ENCODE results near the gene CNTROB. TPM values are rescaled to one million over a fixed set of nuclear protein-coding genes. Genes with fewer than 3 reads are reported as not detected.

The CNTROB gene
- total RNA-seq, 4 donors from 2014 or later = 22.7 to 62.1 (median 31.6) TPM

DNA sequence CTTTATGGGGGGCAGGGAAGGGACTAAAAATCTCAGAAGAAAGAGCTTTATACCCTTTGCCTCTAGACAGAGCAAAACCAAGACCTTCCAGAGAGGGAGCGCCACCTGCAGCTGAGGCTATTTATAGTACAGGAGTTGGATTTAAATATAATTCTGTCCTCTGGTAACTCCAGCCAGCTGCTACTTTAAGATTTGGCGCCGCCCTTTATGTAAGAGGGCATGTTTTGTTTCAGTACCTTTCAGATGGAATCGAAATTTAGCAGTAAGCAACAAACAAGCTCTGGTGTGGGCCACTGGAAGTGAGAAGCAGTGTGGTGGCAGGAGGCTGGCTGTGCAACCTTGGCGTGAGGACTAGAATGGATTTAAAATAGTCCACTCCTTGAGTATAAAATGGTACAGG lies 65.2 kb downstream of the CNTROB start:
- H3K27ac ChIP-seq = no peak overlapping the region
- TF ChIP-seq, protein P1, sequence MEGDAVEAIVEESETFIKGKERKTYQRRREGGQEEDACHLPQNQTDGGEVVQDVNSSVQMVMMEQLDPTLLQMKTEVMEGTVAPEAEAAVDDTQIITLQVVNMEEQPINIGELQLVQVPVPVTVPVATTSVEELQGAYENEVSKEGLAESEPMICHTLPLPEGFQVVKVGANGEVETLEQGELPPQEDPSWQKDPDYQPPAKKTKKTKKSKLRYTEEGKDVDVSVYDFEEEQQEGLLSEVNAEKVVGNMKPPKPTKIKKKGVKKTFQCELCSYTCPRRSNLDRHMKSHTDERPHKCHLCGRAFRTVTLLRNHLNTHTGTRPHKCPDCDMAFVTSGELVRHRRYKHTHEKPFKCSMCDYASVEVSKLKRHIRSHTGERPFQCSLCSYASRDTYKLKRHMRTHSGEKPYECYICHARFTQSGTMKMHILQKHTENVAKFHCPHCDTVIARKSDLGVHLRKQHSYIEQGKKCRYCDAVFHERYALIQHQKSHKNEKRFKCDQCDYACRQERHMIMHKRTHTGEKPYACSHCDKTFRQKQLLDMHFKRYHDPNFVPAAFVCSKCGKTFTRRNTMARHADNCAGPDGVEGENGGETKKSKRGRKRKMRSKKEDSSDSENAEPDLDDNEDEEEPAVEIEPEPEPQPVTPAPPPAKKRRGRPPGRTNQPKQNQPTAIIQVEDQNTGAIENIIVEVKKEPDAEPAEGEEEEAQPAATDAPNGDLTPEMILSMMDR (IDR thresholded peaks at IDR 0.05) = peak in 3 of 5 experiments; percentile 19 to 35 (median 32)
- TF ChIP-seq EP300 (IDR thresholded peaks at IDR 0.05; ENCODE audit: low read depth) = no peak
- in situ Hi-C loops (cut with MboI; ENCODE audit: low pct_ligation_motif_present in 1 of 4, low pct_unique_long_range_greater_than_20kb in 1 of 4, low sequenced_read_pairs in 3 of 4) = loop anchor here in 2 of 4 donors (25.0 kb wide), 1 partner anchor 135 kb away; the partner anchor contains the start of genes CYB5D1 (in 2 of the 2), NAA38 (in 2 of the 2) and TMEM88 (in 2 of the 2)
- WGBS, 2 donors (ENCODE audit: low coverage in 1 of 2) = 11 to 16% methylated on average over 4 to 5 of the region's 5 CpGs
- H3K36me3 ChIP-seq = no peaks in the 10 kb centered on the region
- no peaks in the 10 kb centered on the region for H3K9me3 ChIP-seq
- peaks cover 41% of the 10 kb centered on the region for H3K27me3 ChIP-seq
- H3K4me3 ChIP-seq = no peak overlapping the region
- H3K4me1 ChIP-seq = peaks cover 0 to 4% (median 3%) of the 10 kb centered on the region in 4 donors
- intact Hi-C loops (cut with DNase I; ENCODE audit: low total_unique reads) = no loop called here
- DNase-seq = peak; percentile 67

Small RNA genes within 50 kb of the gene (small RNA-seq; reads per million reads assigned to genes)
- gene SCARNA21 = 0.24 to 2.2 (median 0.65) reads per million in 4 donors

Other genes with a start within 250 kb of the CNTROB start
- gene TP53, start 244.7 kb upstream of the CNTROB start, total RNA-seq = 10 to 100 TPM; 27.9 to 49.7 (median 31.7) TPM
- gene WRAP53, start 243.7 kb upstream of the CNTROB start, total RNA-seq = 10 to 100 TPM in 1 of 4 donors, 1 to 10 TPM in 3; 3.7 to 33.0 (median 6.0) TPM
- under 1 TPM in 2 of 4 donors, not detected in 2; 0.32 to 0.41 TPM for gene EFNB3, start 227.0 kb upstream of the CNTROB start, total RNA-seq
- under 1 TPM; under 0.01 to 0.55 (median 0.18) TPM for gene DNAH2, start 214.5 kb upstream of the CNTROB start, total RNA-seq
- 10 to 100 TPM; 18.3 to 33.7 (median 30.2) TPM for gene KDM6B, start 98.0 kb upstream of the CNTROB start, total RNA-seq
- gene TMEM88, start 77.1 kb upstream of the CNTROB start, total RNA-seq = 10 to 100 TPM in 1 of 4 donors, 1 to 10 TPM in 3; 2.4 to 13.1 (median 6.8) TPM
- 10 to 100 TPM; 59.8 to 95.3 (median 86.5) TPM for gene NAA38, start 74.6 kb upstream of the CNTROB start, total RNA-seq
- gene CYB5D1, start 74.2 kb upstream of the CNTROB start, total RNA-seq = 10 to 100 TPM in 1 of 4 donors, 1 to 10 TPM in 2, not detected in 1; 4.9 to 50.4 (median 9.6) TPM
- gene CHD3, start 43.4 kb upstream of the CNTROB start, total RNA-seq = 10 to 100 TPM; 53.0 to 71.6 (median 62.0) TPM
- 1 to 10 TPM in 2 of 4 donors, under 1 TPM in 1, not detected in 1; 0.75 to 3.4 (median 2.7) TPM for gene RNF227, start 15.9 kb upstream of the CNTROB start, total RNA-seq
- 1 to 10 TPM in 1 of 4 donors, under 1 TPM in 2, not detected in 1; 0.40 to 1.6 (median 0.82) TPM for gene KCNAB3, start 2.4 kb upstream of the CNTROB start, total RNA-seq
- 10 to 100 TPM; 42.7 to 70.9 (median 68.8) TPM for gene TRAPPC1, start 260 bp upstream of the CNTROB start, total RNA-seq
- gene GUCY2D, start 70.4 kb downstream of the CNTROB start, total RNA-seq = under 1 TPM in 1 of 4 donors, not detected in 3; 0.14 TPM
- 10 to 100 TPM in 1 of 4 donors, 1 to 10 TPM in 3; 3.3 to 44.4 (median 5.4) TPM for gene ALOX15B, start 106.9 kb downstream of the CNTROB start, total RNA-seq
- gene ALOX12B, start 155.5 kb downstream of the CNTROB start, total RNA-seq = not detected
- under 1 TPM in 1 of 4 donors, not detected in 3; 0.79 TPM for gene ALOXE3, start 186.3 kb downstream of the CNTROB start, total RNA-seq
- not detected for gene HES7, start 191.9 kb downstream of the CNTROB start, total RNA-seq
- 100 to 1,000 TPM in 2 of 4 donors, 10 to 100 TPM in 2; 55.9 to 211 (median 109) TPM for gene PER1, start 220.2 kb downstream of the CNTROB start, total RNA-seq
- 10 to 100 TPM; 20.9 to 49.4 (median 30.1) TPM for gene VAMP2, start 230.7 kb downstream of the CNTROB start, total RNA-seq
- 10 to 100 TPM in 2 of 4 donors, 1 to 10 TPM in 2; 1.5 to 74.6 (median 18.3) TPM for gene TMEM107, start 244.2 kb downstream of the CNTROB start, total RNA-seq

Measured in transverse colon (tissue), 4 donors.